ENCODE measurements around the gene TCF7L1.

DNA sequence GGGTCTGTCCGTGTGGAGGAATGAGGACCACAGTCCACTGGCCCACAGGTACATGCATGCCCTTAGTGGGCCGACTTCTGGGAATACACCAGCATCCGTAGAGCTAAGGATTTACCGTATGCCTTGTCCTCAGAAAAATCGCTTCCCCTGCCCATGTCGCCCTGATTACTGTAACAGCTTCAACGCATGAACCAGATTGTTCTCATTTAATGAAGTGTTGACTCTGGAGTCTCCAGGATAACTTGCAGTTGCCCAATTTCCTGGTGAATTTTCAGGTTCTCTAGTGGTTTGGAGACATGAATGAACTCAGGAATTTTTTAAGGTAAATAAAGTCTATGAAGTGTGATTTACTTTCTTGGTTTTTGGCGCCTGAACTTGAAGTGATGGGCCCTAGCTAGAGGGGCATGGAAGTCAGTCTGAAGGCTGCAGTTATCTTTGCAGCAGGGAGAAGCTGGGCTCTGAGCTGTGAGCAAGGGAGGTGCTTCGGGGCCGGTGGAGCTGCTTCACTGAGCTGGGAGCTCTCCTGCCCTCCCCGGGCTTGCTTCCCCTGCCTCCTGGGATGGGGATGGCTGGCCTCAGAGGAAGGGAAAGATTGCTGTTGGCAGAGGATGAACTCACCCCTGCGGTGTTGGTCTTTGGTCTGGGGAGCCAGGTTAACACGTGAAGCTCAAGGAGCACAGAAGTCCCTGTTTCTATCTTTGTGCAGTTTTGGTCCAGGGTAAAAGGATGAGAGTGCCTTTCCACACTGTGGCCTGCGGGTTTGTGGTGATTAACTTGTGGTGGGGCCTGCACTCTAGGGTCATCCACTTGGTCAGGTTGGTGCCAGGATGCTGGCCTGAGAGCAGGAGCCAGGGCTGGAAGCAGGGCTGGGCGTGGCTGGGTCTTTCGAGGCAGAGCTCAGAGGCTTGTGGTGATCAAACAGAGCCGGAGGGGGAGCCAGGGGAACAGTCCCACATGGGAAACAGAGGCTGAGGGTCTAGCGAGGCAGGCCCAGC, 28.1 kb downstream of the TCF7L1 start:
- TF ChIP-seq TEAD4 (IDR thresholded peaks at IDR 0.05) (no peak), EP300 (IDR thresholded peaks at IDR 0.05; ENCODE audit: borderline replicate concordance) (no peak)
